Measurements from ENCODE around the gene GPC5.

GPC5 gene

GRCh38 chr13:92407858-92408257, 1009.4 kb downstream of the GPC5 start:
- no peak for TF ChIP-seq TEAD4 (IDR thresholded peaks at IDR 0.05)
- no peak for TF ChIP-seq CREB1 (IDR thresholded peaks at IDR 0.05; ENCODE audit: low read depth)
- TF ChIP-seq EGR1 (IDR thresholded peaks at IDR 0.05) = no peak
- no peak for TF ChIP-seq EP300 (IDR thresholded peaks at IDR 0.05; ENCODE audit: borderline replicate concordance)
- TF ChIP-seq FOXM1 (IDR thresholded peaks at IDR 0.05; ENCODE audit: borderline replicate concordance, low read depth) = no peak
- no peak for TF ChIP-seq REST (IDR thresholded peaks at IDR 0.05; ENCODE audit: low read depth)
- no peak for TF ChIP-seq ZBTB7A (IDR thresholded peaks at IDR 0.05; ENCODE audit: low read depth)
- TF ChIP-seq NFIC (IDR thresholded peaks at IDR 0.05) = no peak
- TF ChIP-seq, protein P1, sequence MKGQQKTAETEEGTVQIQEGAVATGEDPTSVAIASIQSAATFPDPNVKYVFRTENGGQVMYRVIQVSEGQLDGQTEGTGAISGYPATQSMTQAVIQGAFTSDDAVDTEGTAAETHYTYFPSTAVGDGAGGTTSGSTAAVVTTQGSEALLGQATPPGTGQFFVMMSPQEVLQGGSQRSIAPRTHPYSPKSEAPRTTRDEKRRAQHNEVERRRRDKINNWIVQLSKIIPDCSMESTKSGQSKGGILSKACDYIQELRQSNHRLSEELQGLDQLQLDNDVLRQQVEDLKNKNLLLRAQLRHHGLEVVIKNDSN (IDR thresholded peaks at IDR 0.05) = no peak
- TF ChIP-seq CEBPB (IDR thresholded peaks at IDR 0.05) = no peak
- TF ChIP-seq YY1 (IDR thresholded peaks at IDR 0.05; ENCODE audit: low read depth) = no peak
- no peak for TF ChIP-seq TCF12 (IDR thresholded peaks at IDR 0.05; ENCODE audit: low read depth)
- no peak for TF ChIP-seq MAX (IDR thresholded peaks at IDR 0.05)
- TF ChIP-seq RAD21 (IDR thresholded peaks at IDR 0.05; ENCODE audit: low read depth) = no peak
- no peak for TF ChIP-seq TAF1 (IDR thresholded peaks at IDR 0.05; ENCODE audit: low read depth)

- no peak for TF ChIP-seq TAF1 (IDR thresholded peaks at IDR 0.05; ENCODE audit: low read depth)
- no peak for TF ChIP-seq REST (IDR thresholded peaks at IDR 0.05; ENCODE audit: low read depth)
- TF ChIP-seq RAD21 (IDR thresholded peaks at IDR 0.05; ENCODE audit: low read depth) = no peak
- TF ChIP-seq CEBPB (IDR thresholded peaks at IDR 0.05) = no peak
- no peak for TF ChIP-seq FOXM1 (IDR thresholded peaks at IDR 0.05; ENCODE audit: borderline replicate concordance, low read depth)
- no peak for TF ChIP-seq EP300 (IDR thresholded peaks at IDR 0.05; ENCODE audit: borderline replicate concordance)
- no peak for TF ChIP-seq ZBTB7A (IDR thresholded peaks at IDR 0.05; ENCODE audit: low read depth)
- no peak for TF ChIP-seq EGR1 (IDR thresholded peaks at IDR 0.05)
- TF ChIP-seq CREB1 (IDR thresholded peaks at IDR 0.05; ENCODE audit: low read depth) = no peak
Observed at GRCh38 chr13:92412481-92412880, 1014.1 kb downstream of the GPC5 start.

DNA sequence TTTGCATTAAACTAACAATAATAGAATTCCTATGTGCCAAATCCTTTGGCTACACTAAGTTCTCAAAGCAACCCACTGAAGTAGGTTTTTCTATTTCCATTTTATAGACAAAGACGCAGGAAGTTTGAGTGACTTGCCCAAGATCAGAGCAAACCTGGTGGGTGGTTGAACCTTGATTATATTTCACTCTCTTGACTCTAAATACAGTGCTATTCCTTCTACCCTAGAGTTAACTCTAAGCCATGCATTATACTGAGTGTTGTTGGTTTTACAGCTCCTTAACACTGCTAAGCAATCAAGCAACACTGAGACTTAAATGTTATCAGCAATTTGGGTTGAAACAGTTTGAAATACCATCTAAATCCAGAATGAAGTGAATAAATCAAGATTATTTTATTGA, 1014.6 kb downstream of the GPC5 start:
- TF ChIP-seq TAF1 (IDR thresholded peaks at IDR 0.05; ENCODE audit: low read depth) = no peak
- no peak for TF ChIP-seq RAD21 (IDR thresholded peaks at IDR 0.05; ENCODE audit: low read depth)
- no peak for TF ChIP-seq EGR1 (IDR thresholded peaks at IDR 0.05)
- no peak for TF ChIP-seq YY1 (IDR thresholded peaks at IDR 0.05; ENCODE audit: low read depth)
- no peak for TF ChIP-seq FOXM1 (IDR thresholded peaks at IDR 0.05; ENCODE audit: borderline replicate concordance, low read depth)
- no peak for TF ChIP-seq TEAD4 (IDR thresholded peaks at IDR 0.05)
- no peak for TF ChIP-seq NFIC (IDR thresholded peaks at IDR 0.05)
- no peak for TF ChIP-seq EP300 (IDR thresholded peaks at IDR 0.05; ENCODE audit: borderline replicate concordance)
- no peak for TF ChIP-seq CEBPB (IDR thresholded peaks at IDR 0.05)
- no peak for TF ChIP-seq TCF12 (IDR thresholded peaks at IDR 0.05; ENCODE audit: low read depth)
- no peak for TF ChIP-seq CREB1 (IDR thresholded peaks at IDR 0.05; ENCODE audit: low read depth)
- no peak for TF ChIP-seq ZBTB7A (IDR thresholded peaks at IDR 0.05; ENCODE audit: low read depth)
- TF ChIP-seq, protein P1 (IDR thresholded peaks at IDR 0.05) = no peak
- no peak for TF ChIP-seq MAX (IDR thresholded peaks at IDR 0.05)

DNA sequence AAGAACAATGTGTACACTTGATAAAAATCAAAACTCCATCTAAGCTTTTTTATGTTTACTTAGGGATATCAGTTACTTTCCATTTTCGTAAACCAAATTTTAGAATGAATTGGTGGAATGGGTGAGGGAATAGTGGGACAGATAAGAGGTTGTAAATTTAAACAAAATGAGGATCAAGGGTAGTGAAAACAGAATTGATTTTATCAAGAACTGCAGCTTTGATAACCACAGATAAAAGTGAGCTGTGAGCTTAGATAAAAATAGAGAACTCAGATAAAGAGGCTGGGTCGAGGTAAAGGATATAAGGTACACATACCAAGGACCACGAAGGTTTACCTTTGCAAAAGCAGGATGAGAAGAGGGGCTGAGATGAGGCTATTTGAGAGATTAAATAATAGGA, 1015.0 kb downstream of the GPC5 start:
- TF ChIP-seq EP300 (IDR thresholded peaks at IDR 0.05; ENCODE audit: borderline replicate concordance) = no peak
- TF ChIP-seq YY1 (IDR thresholded peaks at IDR 0.05; ENCODE audit: low read depth) = no peak
- no peak for TF ChIP-seq NFIC (IDR thresholded peaks at IDR 0.05)

DNA sequence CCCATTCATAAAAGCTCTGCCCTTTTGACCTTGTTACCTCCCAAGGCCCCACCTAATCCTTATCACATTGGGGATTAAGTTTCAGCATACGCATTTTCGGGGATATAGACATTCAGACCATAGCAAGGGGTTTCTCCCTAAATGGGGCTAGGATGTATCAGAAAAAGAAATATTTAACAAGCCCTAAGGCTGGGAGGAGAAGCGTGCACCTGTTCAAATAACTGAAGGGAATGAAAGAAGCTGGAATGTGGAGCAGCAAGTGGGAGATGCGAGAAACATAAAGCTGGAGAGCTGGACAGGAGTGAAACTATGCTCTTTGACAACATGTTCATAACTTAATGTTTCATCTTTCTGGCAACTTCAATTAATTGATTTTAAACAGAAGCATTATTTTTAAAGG, 1016.4 kb downstream of the GPC5 start:
- no peak for TF ChIP-seq EGR1 (IDR thresholded peaks at IDR 0.05)
- no peak for TF ChIP-seq TCF12 (IDR thresholded peaks at IDR 0.05; ENCODE audit: low read depth)
- TF ChIP-seq ZBTB7A (IDR thresholded peaks at IDR 0.05; ENCODE audit: low read depth) = no peak
- no peak for TF ChIP-seq FOXM1 (IDR thresholded peaks at IDR 0.05; ENCODE audit: borderline replicate concordance, low read depth)
- TF ChIP-seq EP300 (IDR thresholded peaks at IDR 0.05; ENCODE audit: borderline replicate concordance) = no peak
- TF ChIP-seq NFIC (IDR thresholded peaks at IDR 0.05) = no peak
- no peak for TF ChIP-seq RAD21 (IDR thresholded peaks at IDR 0.05; ENCODE audit: low read depth)
- TF ChIP-seq TAF1 (IDR thresholded peaks at IDR 0.05; ENCODE audit: low read depth) = no peak
- TF ChIP-seq CEBPB (IDR thresholded peaks at IDR 0.05) = no peak
- TF ChIP-seq MAX (IDR thresholded peaks at IDR 0.05) = no peak
- no peak for TF ChIP-seq TEAD4 (IDR thresholded peaks at IDR 0.05)
- no peak for TF ChIP-seq REST (IDR thresholded peaks at IDR 0.05; ENCODE audit: low read depth)
- no peak for TF ChIP-seq CREB1 (IDR thresholded peaks at IDR 0.05; ENCODE audit: low read depth)
- TF ChIP-seq, protein P1 (IDR thresholded peaks at IDR 0.05) = no peak
- no peak for TF ChIP-seq YY1 (IDR thresholded peaks at IDR 0.05; ENCODE audit: low read depth)
